HG02678 (cell line): ENCODE results near the gene TAF6.

Source experiments
- ATAC-seq: cut with Tn5 transposase; IDR thresholded peaks from one replicate; pipeline ENCODE4 v1.9.1; 2021; ENCODE audit warnings: mild to moderate bottlenecking, moderate library complexity; ENCODE audit not compliant: unreplicated experiment

TAF6 gene

GRCh38 chr7:100119072-100119969 lies at the start of gene TAF6, which contains the start of gene CNPY4:
Gene TAF6 (minus strand): TSS chr7:100119358. CDS start chr7:100114209, 5,149 bp downstream.
Gene CNPY4 (plus strand): TSS chr7:100119634. CDS start chr7:100119745, 111 bp downstream.
- peak; percentile 79 for ATAC-seq

GRCh38 chr7:100167912-100168323 lies 48.8 kb upstream of the TAF6 start:
- no peak for ATAC-seq

DNA sequence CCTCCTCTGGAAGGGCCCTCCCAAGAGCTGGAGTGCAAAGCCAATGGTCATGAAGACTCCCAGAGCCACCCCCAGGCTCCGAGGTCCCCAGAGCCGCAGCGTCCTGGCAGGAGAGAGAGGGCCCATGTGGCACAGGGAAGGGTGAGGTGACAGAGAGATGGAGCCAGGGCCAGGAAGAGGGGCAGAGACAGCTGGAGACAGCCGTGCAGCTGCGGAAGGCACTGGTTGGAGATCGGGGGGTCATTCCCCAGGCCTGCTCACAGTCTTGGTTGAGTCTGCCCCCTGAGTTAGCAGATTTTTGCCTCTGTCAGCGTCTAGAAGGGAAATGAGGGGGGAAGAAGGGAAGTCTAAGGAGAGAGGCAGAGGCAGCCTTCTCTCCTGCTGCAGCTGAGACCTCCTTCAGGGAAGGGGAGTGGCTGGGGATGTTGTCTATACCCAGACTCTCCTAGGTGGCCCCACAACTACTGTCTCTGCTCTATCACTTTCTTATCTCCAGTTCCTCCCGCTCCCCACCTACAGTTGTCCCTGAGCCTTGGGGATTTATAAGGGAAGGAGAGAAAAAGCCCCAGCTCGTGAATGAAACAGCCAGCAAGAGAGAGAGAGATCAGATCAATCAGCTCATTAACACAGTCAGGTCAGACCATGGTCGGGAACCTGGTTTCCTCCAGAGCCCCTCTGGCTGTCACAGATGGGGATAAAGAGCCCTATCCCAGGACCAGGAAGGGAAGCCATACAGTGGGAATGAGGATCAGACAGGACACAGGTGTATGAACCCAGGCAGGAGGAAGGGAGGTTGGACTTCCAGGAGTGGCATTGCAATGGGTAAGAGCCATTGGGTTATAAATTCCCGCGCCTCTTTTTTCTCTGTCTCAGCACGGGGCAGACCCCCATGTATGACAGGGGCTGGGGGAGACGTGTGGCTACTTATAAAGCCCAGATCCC lies 48.1 kb upstream of the TAF6 start:
- ATAC-seq, result no peak

- ATAC-seq, result no peak
These were observed 47.3 kb upstream of the TAF6 start for GRCh38 chr7:100166317-100166940.

- ATAC-seq, result no peak
These were observed 44.7 kb upstream of the TAF6 start for GRCh38 chr7:100163871-100164270.

DNA sequence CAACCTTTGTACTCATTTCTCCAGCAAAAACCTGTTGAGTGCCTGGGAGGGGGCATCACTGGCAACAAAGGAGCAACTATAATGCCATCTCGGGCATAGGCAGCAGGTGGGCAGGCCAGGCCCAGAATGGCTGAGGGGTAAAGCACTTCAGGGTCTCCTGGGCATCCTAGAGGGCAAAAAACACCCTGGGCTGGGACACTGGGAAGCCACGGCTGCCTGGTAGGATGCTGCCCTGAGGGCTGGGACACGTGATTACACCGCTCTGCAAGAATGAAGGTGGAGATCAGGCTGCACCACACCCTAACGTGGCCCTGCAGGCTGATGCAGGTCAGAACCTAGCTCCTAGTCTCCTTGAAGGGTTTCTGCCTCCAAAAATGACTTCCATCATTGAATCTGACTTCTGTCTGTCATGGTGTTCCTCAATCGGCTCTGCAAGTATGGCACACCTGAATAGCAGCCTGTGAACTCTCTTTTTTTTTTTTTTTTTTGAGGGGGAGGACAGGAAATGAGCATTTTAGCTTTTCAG lies 43.9 kb upstream of the TAF6 start:
- ATAC-seq, result no peak

DNA sequence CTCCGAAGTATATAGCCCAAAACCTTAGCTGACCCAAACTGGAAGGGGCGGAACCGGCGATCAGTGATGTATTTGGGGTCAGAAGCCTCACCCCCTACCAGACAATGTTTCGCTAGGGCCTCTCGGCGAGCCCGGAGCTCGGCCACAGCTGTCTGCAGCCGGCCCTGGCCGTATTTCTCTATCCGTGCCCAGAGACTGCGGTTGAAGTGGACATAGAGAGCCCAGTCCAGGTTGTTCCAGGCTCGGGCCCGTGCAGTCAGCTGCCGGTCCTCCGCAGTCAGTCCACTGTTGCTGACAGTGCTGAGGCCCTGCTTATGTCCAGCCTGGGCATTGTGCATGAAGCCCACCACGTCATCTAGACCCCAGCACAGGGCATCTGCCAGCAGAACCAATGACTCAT lies 40.9 kb upstream of the TAF6 start:
- ATAC-seq, result no peak

- no peak for ATAC-seq
These were observed 40.0 kb upstream of the TAF6 start for GRCh38 chr7:100159099-100159623.

GRCh38 chr7:100158229-100159098 lies 39.3 kb upstream of the TAF6 start, which contains the start of gene TRAPPC14:
Gene TRAPPC14 (minus strand): TSS chr7:100158723. CDS start chr7:100158499, 224 bp downstream.
- peak; percentile 80 for ATAC-seq

GRCh38 chr7:100157334-100158228 lies 38.4 kb upstream of the TAF6 start:
- ATAC-seq, result no peak

GRCh38 chr7:100157069-100157333 lies 37.8 kb upstream of the TAF6 start:
- ATAC-seq, result no peak

DNA sequence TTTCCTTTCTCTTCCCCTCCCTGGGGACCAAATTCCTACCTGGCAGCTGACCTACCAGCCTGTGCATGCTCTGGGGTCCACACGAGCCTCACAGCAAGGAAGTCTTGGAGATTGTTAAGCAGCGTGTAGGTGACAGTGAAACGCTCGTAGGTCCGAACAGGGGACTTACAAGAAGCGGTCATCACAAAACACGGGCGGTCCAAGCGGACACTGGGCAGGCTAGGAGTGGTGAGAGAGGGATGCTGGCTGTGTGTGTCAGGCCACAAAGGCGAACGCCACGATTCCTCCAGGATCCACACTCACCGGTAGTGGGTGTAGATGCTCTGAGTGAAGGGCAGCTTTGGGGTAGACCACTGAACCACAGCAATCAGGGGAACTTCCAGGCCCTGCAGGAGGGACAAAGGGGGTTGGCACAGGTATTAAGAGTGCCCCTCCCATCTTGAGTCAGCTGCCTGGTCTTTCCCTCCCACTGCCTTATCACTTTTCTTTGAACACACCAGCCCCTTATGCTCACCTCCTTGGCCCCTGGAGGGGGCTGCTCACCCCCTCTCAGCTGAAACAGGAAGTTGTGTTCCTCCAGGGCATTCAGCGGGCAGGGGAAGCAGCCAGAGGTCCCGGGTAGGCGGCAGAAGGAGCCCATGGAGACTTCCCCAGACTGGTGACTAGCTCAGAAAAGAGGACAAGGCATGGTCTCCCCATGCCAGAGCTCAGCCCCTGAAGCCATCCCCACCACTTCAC lies 37.3 kb upstream of the TAF6 start:
- ATAC-seq, result no peak

DNA sequence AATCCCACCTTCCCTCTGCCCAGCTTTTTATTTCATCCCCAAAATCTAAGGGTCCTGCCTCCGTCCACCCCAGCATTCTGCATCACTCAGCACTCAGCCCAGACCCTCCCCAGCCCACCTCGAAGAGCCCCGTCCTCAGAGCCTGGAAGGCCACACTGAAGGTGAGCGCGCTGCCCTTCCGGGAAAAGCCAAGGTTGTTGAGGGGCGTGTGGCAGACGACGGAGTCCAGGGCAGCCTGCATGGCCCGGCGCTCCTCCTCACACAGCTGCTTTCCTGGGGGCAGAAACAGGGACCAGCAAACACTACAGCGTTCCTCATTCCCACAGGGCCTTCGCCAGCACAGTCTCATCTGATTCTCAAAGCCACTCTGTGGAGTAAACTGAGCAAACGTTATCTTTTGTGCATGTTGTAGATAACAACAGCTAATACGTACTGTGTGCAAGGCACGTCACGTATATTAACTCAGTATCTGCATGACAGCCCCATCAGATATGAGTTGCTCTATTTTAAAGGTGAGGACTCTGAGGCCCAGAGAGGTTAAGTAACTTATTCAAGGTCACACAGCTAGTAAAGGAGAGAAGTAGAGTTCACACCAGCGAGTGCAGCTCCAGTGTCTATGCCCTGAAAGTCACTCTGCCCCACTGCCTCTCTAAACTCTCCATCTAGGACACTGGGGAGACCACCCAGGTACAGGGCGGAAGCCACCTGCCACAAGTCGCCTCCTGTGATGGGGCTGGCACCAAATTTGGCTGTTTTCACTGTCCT lies 36.6 kb upstream of the TAF6 start:
- ATAC-seq, result no peak

GRCh38 chr7:100154651-100155491 lies 35.7 kb upstream of the TAF6 start:
- ATAC-seq, result no peak

- no peak for ATAC-seq
These were observed 34.8 kb upstream of the TAF6 start for GRCh38 chr7:100153708-100154535.
